Mesenteric fat pad (tissue), 1 donor: ENCODE measurements around the gene COLEC11. TPM values are rescaled to one million over a fixed set of nuclear protein-coding genes. Genes with fewer than 3 reads are reported as not detected.

ENCODE experiments used
- DNase-seq: peaks from one replicate; pipeline ENCODE4 v3.0.0-alpha.2; 2020; ENCODE audit warnings: low spot score
- total RNA-seq: library from RNA; stranded (reverse); fragmentation: NEBNext Ultra II Directional; extraction: Animal tissue kit (Norgen Biotek cat#: 25700); gene quantifications from one replicate; pipeline ENCODE4 v1.2.1, GENCODE V29; 2021
- donor health status: DM: yes; HTN: yes; CAD: no.

Gene COLEC11
- total RNA-seq, 1 donor from 2014 or later = 5.5 TPM

- peak; percentile 88 for DNase-seq
These were observed 75.5 kb downstream of the COLEC11 start for GRCh38 chr2:3670376-3670775.

- DNase-seq = peak; percentile 57
These were observed 76.0 kb downstream of the COLEC11 start for GRCh38 chr2:3670941-3671340.

- peak; percentile 33 for DNase-seq
These were observed 78.2 kb downstream of the COLEC11 start for GRCh38 chr2:3672861-3673678.

- no peak for DNase-seq
These were observed 79.3 kb downstream of the COLEC11 start for GRCh38 chr2:3674066-3674845.

GRCh38 chr2:3675687-3676086, 80.8 kb downstream of the COLEC11 start:
- DNase-seq = no peak

- DNase-seq = no peak
These were observed 82.5 kb downstream of the COLEC11 start for GRCh38 chr2:3677436-3677835.

- no peak for DNase-seq
These were observed 83.3 kb downstream of the COLEC11 start for GRCh38 chr2:3678212-3678611.

- no peak for DNase-seq
These were observed 84.3 kb downstream of the COLEC11 start for GRCh38 chr2:3679180-3679579.

GRCh38 chr2:3679616-3680393, 84.9 kb downstream of the COLEC11 start:
- DNase-seq = no peak

GRCh38 chr2:3680548-3681345, 85.8 kb downstream of the COLEC11 start:
- DNase-seq = no peak

GRCh38 chr2:3681625-3682024, 86.7 kb downstream of the COLEC11 start:
- DNase-seq = no peak

GRCh38 chr2:3682811-3683210, 87.9 kb downstream of the COLEC11 start:
- no peak for DNase-seq

GRCh38 chr2:3683748-3684454, 89.0 kb downstream of the COLEC11 start:
- DNase-seq = no peak

GRCh38 chr2:3689998-3690748, 95.3 kb downstream of the COLEC11 start:
- DNase-seq = no peak

GRCh38 chr2:3692375-3692774, 97.5 kb downstream of the COLEC11 start:
- DNase-seq = no peak
